HepG2 (cell line): Measurements from ENCODE around the gene HMCN1. TPM values are rescaled to one million over a fixed set of nuclear protein-coding genes. Genes with fewer than 3 reads are reported as not detected.

ENCODE experiments used
- ATAC-seq: fragments of 200-7000 bp; cut with Tn5 transposase; 3 replicates; pipeline ENCODE4 v1.9.1; 2020; ENCODE audit warnings: mild to moderate bottlenecking, moderate library complexity
- BruUV-seq: library from RNA; stranded (reverse); fragments of 400-500 nt; replicated peaks from 2 replicates; lab custom pipeline; 2021; lab: Mats Ljungman, UMichigan
- CTCF ChIA-PET: fragments of 300-600 bp; formaldehyde crosslinking; extraction: SDS; loops from one replicate; lab custom pipeline; 2021; ENCODE audit warnings: low total read pairs, inconsistent platforms, low intra/inter-chr PET ratio; lab: Yijun Ruan, JAX
- POLR2A ChIA-PET: fragments of 350-600 bp; sonication (Branson Sonifier 250); formaldehyde crosslinking; loops from one replicate; lab custom pipeline; 2020; ENCODE audit warnings: antibody characterized with exemption, inconsistent platforms; lab: Yijun Ruan, JAX
- DNase-seq: peaks from one replicate; pipeline ENCODE4 v3.0.0-alpha.2; 2015; ENCODE audit warnings: low spot score
- FAIRE-seq: peaks from 3 replicates; lab custom pipeline; 2011; peaks lifted over from hg19 to GRCh38; lab: Jason Lieb, UNC
- H2AFZ ChIP-seq: one replicate; pipeline ENCODE4 v1.6.1; 2011; ENCODE audit warnings: low read length, inconsistent platforms
- H3K27ac ChIP-seq: fragments of 300-600 bp; 3 replicates; pipeline ENCODE4 v1.8.0; 2011; ENCODE audit warnings: mixed run types, mild to moderate bottlenecking, mixed read lengths, low read length, inconsistent platforms; ENCODE audit not compliant: insufficient read depth; ENCODE audit errors: extremely low read length
- H3K27me3 ChIP-seq, 2 experiments: fragments of 200-600 bp in 1 of 2; 2 replicates in 1 of 2; 3 replicates in 1 of 2; pipeline versions ENCODE4 v1.6.0 to v1.8.0; 2011; ENCODE audit warnings: low read length in 2 of 2, mild to moderate bottlenecking in 2 of 2, moderate library complexity in 2 of 2, inconsistent platforms in 1 of 2; ENCODE audit not compliant: insufficient read depth in 2 of 2, control insufficient read depth in 1 of 2
- H3K36me3 ChIP-seq, 2 experiments: fragments of 200-600 bp in 1 of 2; replicated peaks in 1 of 2; 2 replicates in 1 of 2; 3 replicates in 1 of 2; pipeline versions ENCODE4 v1.5.1 to v1.8.0; 2011; ENCODE audit warnings: low read length in 2 of 2, inconsistent platforms in 1 of 2; ENCODE audit not compliant: insufficient read depth in 2 of 2, control insufficient read depth in 1 of 2
- H3K4me1 ChIP-seq: 2 replicates; pipeline ENCODE4 v1.5.1; 2012; ENCODE audit warnings: low read length, inconsistent platforms; ENCODE audit not compliant: insufficient read depth
- H3K4me2 ChIP-seq: 2 replicates; pipeline ENCODE4 v1.6.0; 2011; ENCODE audit warnings: low read depth, low read length, inconsistent platforms
- H3K4me3 ChIP-seq, 3 experiments: fragments of 200-600 bp in 1 of 3; sonication (generic), shearing (Covaris generic) in 1 of 3; replicated peaks in 1 of 3; 2 replicates each; pipeline ENCODE4 v1.5.1; 2011 to 2016; ENCODE audit warnings: low read length in 3 of 3, inconsistent platforms in 2 of 3, low read depth in 2 of 3, mild to moderate bottlenecking in 2 of 3, control low read depth in 1 of 3, mixed read lengths in 1 of 3; ENCODE audit not compliant: insufficient read depth in 1 of 3
- H3K79me2 ChIP-seq: one replicate; pipeline ENCODE4 v1.6.1; 2011; ENCODE audit warnings: low read length, inconsistent platforms; ENCODE audit not compliant: insufficient read depth
- H3K9ac ChIP-seq: 2 replicates; pipeline ENCODE4 v1.6.0; 2011; ENCODE audit warnings: mild to moderate bottlenecking, low read depth, low read length, inconsistent platforms; ENCODE audit not compliant: insufficient read depth
- H3K9me3 ChIP-seq: 2 replicates; pipeline ENCODE4 v1.5.1; 2012; ENCODE audit warnings: mild to moderate bottlenecking, low read length
- H4K20me1 ChIP-seq: 2 replicates; pipeline ENCODE4 v1.6.0; 2011; ENCODE audit warnings: inconsistent platforms, mild to moderate bottlenecking, low read length, moderate library complexity; ENCODE audit not compliant: insufficient read depth
- ATF7 ChIP-seq, 2 experiments: fragments of 450-650 bp in 1 of 2; sonication (generic) in 1 of 2; formaldehyde crosslinking in 1 of 2; IDR thresholded peaks; 2 replicates each; pipeline versions ENCODE4 v1.4.0 to v1.6.1; 2016 to 2020; ENCODE audit warnings: antibody characterized with exemption in 1 of 2, mild to moderate bottlenecking in 1 of 2, missing genetic modification reagents in 1 of 2
- ZNF205 ChIP-seq: IDR thresholded peaks from 2 replicates; pipeline ENCODE4 v1.6.1; 2018; ENCODE audit warnings: missing biosample characterization, missing genetic modification reagents
- ZNF616 ChIP-seq: sonication (generic); formaldehyde crosslinking; IDR thresholded peaks from 2 replicates; pipeline ENCODE4 v1.5.0; 2020; ENCODE audit warnings: low read depth, mild to moderate bottlenecking, missing genetic modification reagents
- WGBS: methylation state at CpG from one replicate; pipeline ENCODE4 v1.1.6; 2017; ENCODE audit warnings: low lambda C conversion rate; 5-methylcytosine and 5-hydroxymethylcytosine counted together
- in situ Hi-C: cut with HindIII; loops from 2 replicates; pipeline ENCODE4 v1.10.0; 2017; ENCODE audit warnings: low pct_unique_long_range_greater_than_20kb; ENCODE audit not compliant: extremely low pct_ligation_motif_present
- intact Hi-C: fragments of 100-400 bp; cut with micrococcal nuclease; formaldehyde crosslinking; loops from one replicate; pipeline ENCODE4 v1.10.0; 2022; ENCODE audit not compliant: unreplicated experiment
- polyA plus RNA-seq, 8 experiments: library from polyadenylated mRNA; depleted of rRNA in 3 of 8; stranded (reverse) in 7 of 8; unstranded in 1 of 8; fragments of >200 nt; fragmentation: Illumina TruSeq in 4 of 8; extraction: Trizol in 4 of 8; gene quantifications; 2 replicates each; pipeline versions ENCODE4 v1.2.1 to v1.2.3, GENCODE V29; 2011 to 2016; ENCODE audit warnings: low read depth in 4 of 8, missing spikeins in 1 of 8, mixed read lengths in 1 of 8; ENCODE audit not compliant: insufficient read depth in 1 of 8
- total RNA-seq, 5 experiments: library from RNA; depleted of rRNA; stranded (reverse); fragments of >200 nt; fragmentation: Illumina TruSeq; extraction: Trizol; gene quantifications; 2 replicates each; pipeline ENCODE4 v1.2.3, GENCODE V29; 2016; ENCODE audit warnings: low read depth in 1 of 5

HMCN1 gene
- total and polyA plus RNA-seq, 2 of the 13 experiments (the other 11 are each of a cell fraction or from before 2014, with no cell fraction given) = 0.03 TPM; not detected in 1

GRCh38 chr1:185745165-185745564 is 11.0 kb downstream of the HMCN1 start:
- no peak for TF ChIP-seq ZNF616 (CRISPR knock-in tag)
- peak; percentile 55 for TF ChIP-seq ATF7 (IDR thresholded peaks at IDR 0.05)
- no peak for TF ChIP-seq ATF7 (CRISPR knock-in tag; IDR thresholded peaks at IDR 0.05)
- no peak for ATAC-seq
- no TSS peak for BruUV-seq
- in situ Hi-C loops (no loop called here), intact Hi-C loops (no loop called here)
- POLR2A ChIA-PET = no interaction called here
- no peak overlapping the region for H2AFZ ChIP-seq
- 0 out of 2 replicates have a peak, but pooled peaks cover 5% of the 10 kb centered on the region for H3K9me3 ChIP-seq
- no peak for FAIRE-seq
- CTCF ChIA-PET = no interaction called here
- H3K9ac ChIP-seq = no peak overlapping the region
- H3K79me2 ChIP-seq = no peaks in the 10 kb centered on the region
- H3K27ac ChIP-seq = no peak overlapping the region
- H3K36me3 ChIP-seq = no peaks in the 10 kb centered on the region
- WGBS = 5% methylated on average over 4 of the region's 4 CpGs
- H3K4me3 ChIP-seq = no peak overlapping the region
- H3K4me1 ChIP-seq = no peaks in the 10 kb centered on the region
- H3K4me2 ChIP-seq = no peak overlapping the region
- H3K27me3 ChIP-seq = no peaks in the 10 kb centered on the region
- no peak for DNase-seq
- H4K20me1 ChIP-seq = no peaks in the 10 kb centered on the region

GRCh38 chr1:185759061-185759460 is 24.9 kb downstream of the HMCN1 start:
- H3K4me1 ChIP-seq = no peaks in the 10 kb centered on the region
- BruUV-seq = no TSS peak
- TF ChIP-seq ZNF205 (CRISPR knock-in tag) = no peak
- TF ChIP-seq, all 625 proteins: peak for 0
- Histone ChIP-seq H3K4me2 (no peak overlapping the region), H3K9me3 (no peaks in the 10 kb centered on the region), H3K79me2 (no peaks in the 10 kb centered on the region), H2AFZ (no peak overlapping the region), H3K36me3 (no peaks in the 10 kb centered on the region), H3K27me3 (no peaks in the 10 kb centered on the region), H3K4me3 (no peak overlapping the region), H3K27ac (no peak overlapping the region), H3K9ac (no peak overlapping the region), H4K20me1 (no peaks in the 10 kb centered on the region)
- in situ Hi-C loops = no loop called here
- DNase-seq (no peak), ATAC-seq (no peak), FAIRE-seq (no peak)
- intact Hi-C loops = no loop called here
- CTCF ChIA-PET = no interaction called here
- POLR2A ChIA-PET = no interaction called here
- 0% methylated on average over 1 of the region's 1 CpG for WGBS
